GM18870 (cell line): ENCODE results near the gene FGF6.
"Not testable (repeated sequence)": the region's sequence is repeated elsewhere in the genome, so short reads cannot be mapped to it uniquely, and the experiment has no call there.

Source experiments
- ATAC-seq: cut with Tn5 transposase; IDR thresholded peaks from one replicate; pipeline ENCODE4 v1.9.1; 2021; ENCODE audit warnings: moderate library complexity; ENCODE audit not compliant: unreplicated experiment

The FGF6 gene

DNA sequence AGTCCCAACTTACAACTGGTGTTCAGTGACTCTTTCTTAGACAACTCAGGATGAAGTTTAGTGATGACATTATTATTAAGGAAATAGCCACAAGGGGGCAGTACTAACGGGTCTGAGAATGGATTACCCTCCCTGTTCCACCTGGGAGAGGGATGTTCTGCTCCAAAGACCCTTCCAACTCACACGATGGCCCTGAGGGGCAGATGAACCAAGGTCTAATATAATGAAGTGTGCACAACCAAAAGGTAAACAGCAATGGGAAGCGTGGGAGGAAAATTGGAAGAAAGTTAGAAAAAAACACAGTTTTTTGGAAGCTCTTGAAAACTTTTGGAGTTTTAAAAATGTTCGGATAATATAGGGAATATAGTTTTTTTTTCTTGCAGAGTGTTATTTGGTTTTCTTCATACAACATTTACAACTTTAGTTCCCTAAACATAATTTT is 24.0 kb downstream of the FGF6 start:
- ATAC-seq, result no peak

DNA sequence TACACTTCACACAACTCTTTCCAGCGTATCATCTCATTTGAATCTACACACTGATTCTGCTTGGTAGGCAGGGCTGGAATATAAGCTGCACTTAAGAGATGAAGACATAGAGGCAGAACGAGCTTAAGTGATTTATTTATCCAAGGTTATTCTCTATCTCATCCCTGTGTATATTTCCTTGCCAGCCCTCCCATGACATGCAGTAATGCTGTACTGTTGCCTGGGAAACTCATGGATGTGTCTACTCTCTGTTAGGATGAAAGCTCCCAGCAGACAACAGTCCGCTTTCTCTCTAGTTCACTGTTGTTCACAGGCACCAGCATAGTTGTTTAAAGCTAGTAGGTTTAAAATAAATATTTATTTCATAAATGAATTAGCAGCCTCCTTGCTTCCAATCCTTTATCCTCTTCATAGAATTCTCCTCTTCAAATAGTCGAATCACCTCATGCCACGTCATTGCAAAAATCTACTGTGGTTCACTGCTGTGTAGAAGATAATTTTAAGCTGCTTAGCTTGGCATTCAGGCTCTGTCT is 25.4 kb downstream of the FGF6 start:
- ATAC-seq, result no peak

DNA sequence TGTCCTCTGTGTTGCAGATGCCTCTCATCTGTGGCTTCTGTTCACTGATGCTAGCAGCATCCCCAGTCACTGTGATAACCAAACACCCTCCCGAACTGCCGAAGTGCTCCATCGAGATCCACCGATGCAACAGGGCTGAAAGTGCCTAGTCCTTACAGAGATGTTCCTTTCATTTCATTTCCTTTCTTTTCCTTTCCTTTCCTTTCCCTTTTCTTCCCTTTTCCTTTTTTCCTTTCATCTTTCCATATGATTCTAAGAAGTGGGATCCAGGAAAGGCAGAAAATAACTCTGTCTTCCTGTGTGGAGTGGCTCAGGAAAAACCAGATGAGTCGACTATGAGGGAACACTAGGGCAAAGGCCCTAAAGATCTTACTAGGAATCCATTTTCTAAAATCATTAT is 26.7 kb downstream of the FGF6 start:
- ATAC-seq, result no peak

DNA sequence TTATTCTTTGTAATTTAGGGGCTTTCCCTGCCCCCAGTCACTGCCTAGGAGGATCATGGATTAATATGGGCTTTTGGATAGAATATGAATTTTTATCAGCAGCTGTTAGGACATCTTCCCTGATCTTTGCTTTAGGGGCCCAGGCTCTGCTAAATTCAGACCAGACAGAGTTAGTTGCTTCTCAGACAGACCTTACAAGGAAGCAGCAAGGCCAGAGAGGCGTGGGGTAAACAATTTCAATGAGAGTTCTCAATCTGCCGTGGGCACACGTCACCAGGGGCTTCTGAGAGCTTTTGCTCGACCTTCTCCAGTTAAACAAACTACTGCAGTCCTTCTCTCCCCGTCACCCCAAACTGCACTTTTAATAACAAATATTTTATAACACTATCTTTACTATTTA is 27.7 kb downstream of the FGF6 start:
- no peak for ATAC-seq

DNA sequence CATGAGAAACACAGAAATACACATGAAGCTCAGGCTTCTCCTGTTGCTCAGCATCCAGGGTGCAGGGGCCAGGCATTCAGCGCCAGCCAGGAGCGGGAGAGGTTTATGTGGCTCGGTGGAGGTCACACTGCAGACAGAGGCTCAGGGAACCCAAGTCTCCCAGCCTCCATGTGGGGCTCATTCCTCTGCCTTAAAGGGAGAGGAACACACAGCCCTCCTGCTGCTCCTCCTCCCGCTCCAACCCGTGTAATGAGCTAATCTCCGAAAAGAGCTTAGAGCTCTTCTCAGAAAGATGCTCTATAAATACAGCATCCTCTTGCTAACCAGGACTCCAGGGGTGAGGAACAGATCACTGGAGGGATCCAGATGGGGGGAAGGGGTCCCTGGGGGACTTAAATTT is 28.2 kb downstream of the FGF6 start:
- no peak for ATAC-seq

DNA sequence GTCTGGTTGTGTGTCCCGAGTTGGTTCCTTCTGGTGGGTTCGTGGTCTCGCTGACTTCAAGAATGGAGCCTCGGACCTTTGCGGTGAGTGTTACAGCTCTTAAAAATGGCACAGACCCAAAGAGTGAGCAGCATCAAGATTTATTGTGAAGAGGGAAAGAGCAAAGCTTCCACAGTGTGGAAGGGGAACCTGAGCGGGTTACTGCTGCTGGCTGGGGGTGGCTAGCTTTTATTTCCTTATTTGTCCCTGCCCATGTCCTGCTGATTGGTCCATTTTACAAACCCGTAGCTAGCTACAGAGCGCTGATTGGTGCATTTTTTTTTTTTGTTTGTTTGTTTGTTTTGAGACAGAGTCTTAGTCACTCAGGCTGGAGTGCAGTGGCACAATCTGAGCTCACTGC is 29.3 kb downstream of the FGF6 start:
- no peak for ATAC-seq

DNA sequence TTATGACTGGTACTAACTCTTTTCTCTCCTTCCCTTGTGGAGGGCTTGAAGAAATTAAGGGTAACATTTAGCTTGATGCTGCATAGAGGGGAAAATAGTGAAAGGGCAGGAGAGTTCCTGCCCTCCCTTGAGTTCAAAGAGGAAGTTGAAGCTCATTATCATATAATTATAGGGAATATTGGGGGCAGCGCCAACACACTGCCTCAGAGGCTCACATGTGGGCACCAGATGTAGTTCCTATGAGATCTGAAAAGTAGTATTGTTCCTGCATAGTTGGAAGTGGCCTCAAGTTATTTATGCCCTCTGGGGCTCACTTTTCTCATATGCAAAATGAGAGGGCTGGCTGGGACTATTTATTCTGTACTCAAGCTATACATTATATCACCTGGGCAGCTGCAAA is 33.1 kb downstream of the FGF6 start:
- no peak for ATAC-seq

DNA sequence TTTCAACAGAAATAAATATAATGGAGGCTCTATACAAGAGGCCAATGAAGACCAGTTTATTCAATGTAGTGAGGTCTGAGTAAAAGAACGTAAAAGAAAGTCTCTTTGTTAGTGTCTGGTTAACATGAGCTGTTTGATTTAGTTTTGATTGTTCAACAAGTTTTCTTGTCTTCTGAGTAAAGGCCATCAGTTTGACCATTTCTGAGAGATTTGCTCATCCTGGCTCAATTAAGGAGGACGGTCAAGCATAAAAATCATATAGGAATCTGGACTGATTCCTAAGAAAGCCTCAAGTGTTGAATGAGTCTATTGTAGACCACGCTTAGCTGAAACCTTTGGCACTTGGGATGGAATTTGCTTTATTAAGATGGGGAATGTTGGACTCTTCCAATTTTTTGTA is 33.6 kb downstream of the FGF6 start:
- ATAC-seq, result no peak

DNA sequence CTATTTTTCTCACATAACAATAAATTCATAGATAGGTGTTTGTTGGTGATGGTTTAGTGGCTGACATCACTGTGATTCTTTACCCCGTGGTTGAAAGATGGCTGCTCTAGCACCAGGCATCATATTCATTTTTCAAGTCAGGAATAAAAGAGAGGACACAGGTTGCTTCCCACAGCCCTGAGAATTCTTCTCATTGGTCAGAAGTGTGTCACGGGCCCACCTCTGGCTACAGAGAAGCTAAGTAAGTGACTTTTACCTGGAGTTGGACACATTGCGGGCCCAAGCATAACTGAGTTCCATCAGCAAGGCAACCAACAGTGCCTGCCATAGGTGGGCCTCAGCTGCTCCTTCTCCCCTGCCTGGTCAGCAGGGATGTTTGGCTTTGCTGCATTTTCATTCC is 38.5 kb downstream of the FGF6 start:
- ATAC-seq, result no peak

DNA sequence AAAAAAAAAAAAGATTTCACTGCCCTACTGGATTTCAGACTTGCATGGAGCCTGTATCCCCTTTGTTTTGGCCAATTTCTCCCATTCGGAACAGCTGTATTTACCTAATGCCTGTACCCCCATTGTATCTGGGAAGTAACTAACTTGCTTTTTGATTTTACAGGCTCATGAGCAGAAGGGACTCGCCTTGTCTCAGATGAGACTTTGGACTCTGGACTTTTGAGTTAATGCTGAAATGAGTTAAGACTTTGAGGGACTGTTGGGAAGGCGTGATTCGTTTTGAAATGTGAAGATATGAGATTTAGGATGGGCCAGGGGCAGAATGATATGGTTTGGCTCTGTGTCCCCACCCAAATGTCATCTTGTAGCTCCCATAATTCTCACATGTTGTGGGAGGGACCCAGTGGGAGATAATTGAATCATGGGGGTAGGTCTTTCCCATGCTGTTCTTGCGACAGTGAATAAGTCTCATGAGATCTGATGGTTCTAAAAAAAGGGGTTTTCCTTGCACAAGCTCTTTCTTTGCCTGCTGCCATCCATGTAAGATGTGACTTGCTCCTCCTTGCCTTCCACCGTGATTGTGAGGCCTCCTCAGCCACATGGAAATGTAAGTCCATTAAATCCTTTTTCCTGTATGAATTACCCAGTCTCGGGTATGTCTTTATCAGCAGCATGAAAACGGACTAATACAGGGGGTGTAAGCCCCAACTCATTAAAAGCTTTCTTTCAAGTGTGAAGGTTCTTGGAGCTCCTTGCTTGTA is 40.6 kb downstream of the FGF6 start:
- not testable (repeated sequence) for ATAC-seq

DNA sequence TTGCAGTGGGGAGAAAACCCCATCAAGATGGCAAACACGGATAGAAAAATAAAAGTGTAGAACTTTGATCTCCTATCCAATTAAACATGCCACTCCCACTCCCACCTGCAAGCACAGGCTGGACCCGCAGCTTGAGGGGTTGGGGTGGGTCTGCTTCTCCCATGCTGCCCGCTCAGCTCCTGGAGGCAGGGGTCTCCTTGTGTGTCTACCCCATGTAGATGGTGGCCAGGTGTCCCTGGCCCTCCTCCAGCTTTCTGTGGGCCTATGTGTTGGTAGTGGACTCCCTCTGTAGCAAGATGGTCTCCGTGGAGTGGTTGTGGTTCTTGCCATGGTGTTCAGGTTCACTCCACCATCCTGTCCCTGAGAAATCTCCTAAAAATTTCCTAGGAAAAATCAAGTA is 42.6 kb downstream of the FGF6 start:
- ATAC-seq, result no peak

DNA sequence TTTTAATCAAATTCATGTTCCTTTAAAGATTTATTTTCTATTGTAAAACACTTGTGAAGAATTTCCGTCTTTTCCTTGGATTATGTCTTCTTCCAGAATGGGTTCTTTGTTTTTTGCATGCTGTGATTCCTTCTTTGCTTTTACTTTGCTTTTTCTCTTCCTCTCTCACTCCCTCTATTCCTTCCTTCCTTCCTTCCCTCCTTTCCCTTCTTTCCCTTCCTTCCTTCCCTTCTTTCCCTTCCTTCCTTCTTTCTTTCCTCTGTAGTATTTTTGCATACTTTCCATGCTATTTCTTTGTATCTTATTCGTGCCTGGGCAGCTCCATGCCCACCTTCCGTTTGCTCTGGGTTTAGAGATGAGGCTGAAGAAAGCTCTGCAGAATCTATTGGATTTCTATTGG is 44.5 kb downstream of the FGF6 start:
- ATAC-seq, result no peak

DNA sequence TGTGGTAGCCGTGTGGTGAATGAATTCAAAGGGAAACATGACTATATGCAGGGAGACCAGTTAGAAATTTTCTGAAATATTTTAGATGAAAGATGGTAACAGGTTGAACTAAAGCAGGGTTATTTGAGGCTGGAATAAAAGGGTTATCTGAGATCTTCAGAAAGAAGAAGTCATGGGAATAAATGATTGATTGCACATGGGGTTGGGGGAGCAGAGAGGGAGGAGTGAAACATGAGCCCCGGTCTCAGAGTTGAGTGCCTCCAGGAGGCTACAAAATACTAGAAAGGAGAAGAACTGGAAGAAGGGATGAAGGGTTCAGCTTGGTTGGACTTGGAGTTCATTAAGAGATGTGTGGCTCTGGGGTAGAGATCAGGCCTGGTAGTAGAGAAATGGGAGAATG is 49.8 kb downstream of the FGF6 start:
- ATAC-seq, result no peak

DNA sequence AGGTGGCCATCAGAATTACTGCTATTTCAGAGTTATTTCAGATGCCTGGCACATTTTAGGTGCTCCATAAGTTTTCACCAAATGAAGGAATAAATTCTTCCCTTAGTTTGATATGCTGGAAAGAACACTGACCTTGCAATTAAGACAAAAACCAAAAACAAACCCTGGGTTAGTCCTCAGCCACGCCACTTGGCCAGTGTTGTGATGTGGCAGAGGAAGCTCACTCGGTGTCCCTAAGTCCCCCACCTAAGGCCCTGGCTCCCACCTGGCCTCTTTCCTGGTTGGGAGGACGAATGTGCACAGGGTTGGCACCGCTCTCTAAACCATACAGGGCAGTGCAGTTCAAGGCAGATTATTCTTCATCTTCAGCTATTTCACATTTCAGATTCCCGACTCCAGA is 52.4 kb downstream of the FGF6 start:
- ATAC-seq, result no peak

DNA sequence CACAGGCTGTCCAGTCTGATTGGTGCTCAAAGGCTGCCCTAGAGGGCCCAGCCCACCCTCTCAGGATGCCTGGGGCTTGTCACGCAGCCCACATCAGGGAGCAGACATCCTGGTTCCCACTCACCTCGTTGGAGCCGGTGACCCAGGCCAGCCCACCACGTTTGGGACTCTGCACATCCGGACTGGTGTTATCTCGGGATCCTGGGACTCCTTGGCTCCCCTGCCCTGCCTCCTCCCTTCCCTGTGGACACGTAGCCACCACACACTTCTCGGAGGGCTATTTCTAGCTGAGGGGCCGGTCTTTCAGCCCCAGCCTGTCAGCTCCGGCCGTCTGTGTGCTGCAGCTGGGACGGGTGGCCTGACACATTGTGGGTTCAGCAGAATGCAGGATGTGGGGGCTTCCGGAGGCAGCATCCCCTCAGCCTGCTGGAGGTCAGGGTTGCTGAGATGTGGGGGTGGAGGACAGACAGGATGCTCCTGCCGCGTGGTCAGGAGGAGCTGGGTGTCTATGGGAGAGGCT is 53.3 kb downstream of the FGF6 start:
- ATAC-seq, result no peak

DNA sequence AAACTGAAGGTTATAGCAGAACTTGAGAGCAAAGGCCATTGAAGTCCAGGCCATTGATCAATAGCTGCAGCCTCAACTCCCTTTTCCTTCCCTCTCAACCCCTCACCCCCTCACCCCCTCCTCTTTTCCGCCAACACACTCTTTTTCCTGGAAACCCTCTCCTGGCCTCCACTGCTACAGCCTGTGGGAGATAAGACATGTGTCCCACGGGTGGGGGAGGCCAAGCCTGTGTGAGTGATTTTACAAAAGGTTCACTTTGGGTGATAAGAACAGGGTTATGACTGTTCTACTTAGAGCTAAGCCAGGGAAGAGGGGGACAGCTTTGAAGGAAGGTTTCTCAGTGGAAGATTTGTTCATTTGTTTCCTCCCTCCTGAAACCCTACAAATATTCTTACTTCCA is 57.0 kb downstream of the FGF6 start:
- ATAC-seq, result no peak

DNA sequence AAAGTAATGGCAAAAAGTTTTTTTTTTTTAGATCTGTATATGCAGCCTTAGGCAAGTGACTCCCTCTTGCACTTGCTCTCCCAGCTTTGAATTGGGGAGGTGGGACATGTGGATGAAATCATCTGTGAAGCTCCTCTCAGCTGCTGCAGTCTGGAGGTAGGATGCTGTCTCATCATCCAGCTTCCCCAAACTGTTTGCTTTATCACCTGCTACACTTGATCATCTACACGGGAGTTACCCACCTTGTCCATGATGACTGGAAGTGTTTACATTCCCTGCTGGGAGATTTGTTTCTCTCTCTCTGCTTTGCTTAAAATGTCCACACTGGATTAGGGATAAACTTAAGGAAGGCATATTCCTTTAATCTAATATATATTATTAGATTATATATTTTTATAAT is 57.6 kb downstream of the FGF6 start:
- ATAC-seq, result no peak

DNA sequence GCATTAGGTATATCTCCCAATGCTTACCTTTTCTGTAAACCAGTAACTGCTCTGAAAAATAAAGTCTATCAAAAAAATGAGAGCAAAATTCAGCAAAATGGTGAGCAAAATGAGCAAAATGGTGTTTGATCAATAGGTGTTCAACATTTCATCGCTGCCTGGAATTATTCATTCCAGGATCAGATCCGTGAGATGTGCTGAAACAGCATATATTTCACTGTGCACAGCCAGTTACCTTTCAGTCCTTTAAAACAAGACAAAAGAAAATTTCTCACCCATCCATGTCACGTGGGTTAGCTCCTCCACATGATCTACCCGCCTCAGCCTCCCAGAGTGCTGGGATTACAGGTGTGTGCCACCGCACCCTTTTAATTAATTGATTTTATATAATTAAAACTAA is 58.0 kb downstream of the FGF6 start:
- no peak for ATAC-seq

DNA sequence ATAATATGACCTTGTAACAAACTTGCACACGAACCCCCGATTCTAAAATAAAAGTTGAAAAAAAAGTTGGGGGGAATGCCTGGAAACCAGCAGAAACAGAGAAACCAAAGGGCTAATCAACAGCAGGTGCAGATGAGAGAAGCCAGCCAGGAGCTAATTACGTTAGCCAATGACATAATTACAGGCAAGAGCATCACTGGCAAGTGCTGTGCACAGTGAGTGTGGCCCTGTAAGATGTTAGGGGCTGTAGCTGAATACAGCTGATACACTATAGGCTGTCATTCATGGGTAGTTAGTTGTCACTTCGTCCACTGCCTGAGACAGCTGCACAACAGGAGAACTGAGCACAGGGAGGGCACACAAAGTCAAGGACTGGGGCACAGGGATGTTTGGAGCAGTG is 58.8 kb downstream of the FGF6 start:
- ATAC-seq, result no peak
